Activated T-cell treated with anti-CD3 and anti-CD28 coated beads for 4 hours (primary cell): Measurements from ENCODE around the gene HPS6.

Experiments used
- DNase-seq: peaks from one replicate; pipeline ENCODE4 v3.0.0-alpha.2; 2020

HPS6 gene

DNA sequence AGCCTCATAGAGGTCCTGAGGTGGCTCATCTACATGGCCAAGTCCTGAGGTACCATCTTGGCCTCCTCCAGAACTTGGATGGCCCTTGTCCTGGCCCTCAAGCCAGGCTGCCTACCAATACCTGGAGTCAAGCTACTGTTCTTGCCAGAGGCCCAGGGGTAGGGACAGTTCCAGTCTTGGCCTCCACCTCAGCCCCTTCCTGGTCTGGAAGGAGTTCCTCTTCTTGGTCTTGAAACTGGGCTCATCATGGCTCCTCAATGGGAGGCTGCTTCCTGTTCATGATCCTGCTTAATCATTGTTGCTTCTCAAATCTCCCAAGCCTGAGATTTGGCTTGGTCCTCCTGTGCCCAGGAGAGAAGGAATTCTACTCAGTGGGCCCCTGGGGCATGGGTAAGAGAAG is 3.9 kb downstream of the HPS6 start:
- DNase-seq, result no peak

DNA sequence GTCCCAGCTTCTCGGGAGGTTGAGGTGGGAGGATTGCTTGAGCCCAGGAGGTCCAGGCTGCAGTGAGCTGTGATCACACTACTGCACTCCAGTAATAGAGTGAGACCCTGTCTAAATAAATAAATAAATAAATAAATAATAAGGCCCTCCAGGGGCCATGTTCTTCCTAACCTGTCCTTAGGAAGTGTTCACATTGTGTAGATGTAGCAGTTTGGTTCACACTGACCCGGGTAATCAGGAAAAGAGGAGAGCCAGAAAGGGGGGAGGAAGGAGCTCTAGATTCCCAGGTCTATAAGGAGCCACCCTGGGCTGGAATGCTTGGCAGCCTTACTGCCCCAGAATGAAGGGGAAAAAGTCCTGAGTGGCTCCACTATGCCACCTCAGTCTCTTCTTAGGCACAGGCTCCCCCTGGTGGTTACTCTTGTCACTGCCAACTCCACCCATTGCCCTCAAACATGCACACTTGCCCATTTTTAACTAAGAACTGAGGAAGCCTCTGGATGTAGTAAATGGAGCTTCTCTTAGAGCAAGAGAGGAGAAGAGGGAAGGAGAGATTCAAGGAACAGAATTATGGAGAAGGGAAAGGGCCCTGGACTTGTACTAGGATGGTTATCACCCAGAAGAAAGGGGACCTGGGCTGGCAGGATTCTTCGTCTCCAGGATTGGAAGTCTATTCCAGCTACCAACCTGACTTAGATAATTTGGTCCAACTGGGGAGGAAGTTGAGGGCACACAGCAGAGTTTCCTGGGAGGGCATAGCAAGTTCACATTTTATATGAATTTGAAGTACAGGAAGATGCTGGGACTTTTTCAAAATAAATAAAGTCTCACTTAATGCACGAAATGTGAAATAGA is 7.8 kb downstream of the HPS6 start:
- peak; percentile 83 for DNase-seq

DNA sequence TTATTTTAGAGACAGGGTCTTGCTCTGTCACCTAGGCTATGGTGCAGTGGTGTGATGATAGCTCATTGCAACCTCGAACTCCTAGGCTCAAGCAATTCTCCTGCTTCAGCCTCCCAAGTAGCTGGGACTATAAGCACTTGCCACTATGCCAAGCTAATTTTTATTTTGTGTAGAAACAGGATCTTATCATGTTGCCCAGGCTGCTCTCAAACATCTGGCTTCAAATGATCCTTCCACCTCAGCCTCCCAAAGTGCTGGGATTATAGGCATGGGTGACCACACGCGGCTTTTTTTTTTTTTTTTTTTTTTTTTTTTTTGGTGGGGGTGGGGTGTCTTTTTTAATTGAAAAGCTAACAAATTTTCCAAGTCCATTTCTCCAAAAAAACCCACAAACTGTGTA is 18.4 kb downstream of the HPS6 start:
- DNase-seq, result no peak

DNA sequence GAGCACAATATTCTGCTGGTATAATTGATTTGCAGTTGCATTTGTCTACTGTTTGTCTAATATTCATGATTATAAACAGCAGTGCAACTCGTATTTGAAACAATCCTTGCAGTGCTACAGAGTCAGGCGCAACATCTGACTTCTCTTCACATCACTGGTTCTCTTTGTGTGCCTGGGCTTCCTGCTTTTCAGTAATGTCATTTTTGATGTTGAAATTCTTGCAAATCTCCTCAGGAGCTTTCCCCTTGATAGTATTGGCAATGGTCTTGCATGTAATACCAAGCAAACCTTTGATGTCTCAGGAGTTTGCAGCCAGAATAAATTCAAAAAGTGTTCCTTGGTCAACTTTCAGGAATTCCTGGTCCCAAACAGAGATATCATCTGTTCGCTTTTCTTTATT is 20.2 kb downstream of the HPS6 start:
- no peak for DNase-seq

DNA sequence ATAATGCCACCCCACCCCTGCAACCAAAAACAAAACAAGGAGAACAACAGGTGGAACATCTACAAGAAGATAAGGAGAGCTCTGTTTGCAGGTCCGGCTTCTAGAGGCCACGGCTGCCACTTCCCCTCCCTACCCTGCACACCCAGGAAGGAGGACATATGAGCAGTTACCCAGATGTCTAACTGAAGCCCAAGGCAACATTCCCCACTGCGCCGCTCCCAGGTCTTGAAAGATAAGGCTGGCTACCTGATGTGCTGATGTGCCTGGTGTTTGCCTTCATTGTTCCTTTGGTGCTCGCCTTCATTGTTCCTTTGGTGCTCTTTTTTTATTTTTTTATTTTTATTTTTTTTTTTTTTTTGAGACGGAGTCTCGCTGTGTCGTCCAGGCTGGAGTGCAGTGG is 21.0 kb downstream of the HPS6 start:
- DNase-seq, result no peak

DNA sequence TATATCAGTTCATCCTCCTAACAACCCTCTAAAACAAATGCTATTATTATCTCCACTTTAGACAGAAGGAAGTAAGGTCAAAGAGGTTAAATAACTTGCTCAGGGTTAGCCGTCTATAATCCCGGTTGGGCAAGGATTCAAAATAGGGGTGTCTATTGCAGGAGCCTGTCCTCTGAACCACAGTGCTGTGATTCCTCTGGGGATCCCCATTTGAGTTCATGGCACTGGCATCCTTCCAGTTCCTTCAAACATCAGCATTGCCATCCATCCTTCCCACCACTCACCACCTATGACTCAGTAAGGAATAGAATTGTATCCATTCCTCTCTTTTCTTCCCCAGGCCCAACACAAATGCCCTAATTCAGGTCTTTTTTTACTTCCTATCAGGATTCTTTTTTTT is 25.6 kb downstream of the HPS6 start:
- DNase-seq, result no peak

DNA sequence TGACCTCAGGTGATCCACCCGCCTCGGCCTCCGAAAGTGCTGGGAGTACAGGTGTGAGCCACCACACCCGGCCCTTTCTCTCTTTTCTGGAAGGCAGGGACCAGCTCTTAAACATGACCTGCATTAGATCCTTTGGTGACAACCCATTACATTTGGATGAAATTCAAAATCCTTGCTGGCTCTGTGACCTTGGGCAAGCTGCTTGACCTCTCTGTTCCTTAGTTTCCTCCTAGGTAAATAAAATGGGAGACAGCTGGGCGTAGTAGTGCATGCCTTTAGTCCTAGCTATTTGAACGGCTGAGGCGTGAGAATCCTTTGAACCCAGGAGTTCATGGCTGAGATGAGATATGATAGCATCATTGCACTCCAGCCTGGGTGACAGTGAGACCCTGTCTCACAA is 31.3 kb downstream of the HPS6 start:
- DNase-seq, result no peak

DNA sequence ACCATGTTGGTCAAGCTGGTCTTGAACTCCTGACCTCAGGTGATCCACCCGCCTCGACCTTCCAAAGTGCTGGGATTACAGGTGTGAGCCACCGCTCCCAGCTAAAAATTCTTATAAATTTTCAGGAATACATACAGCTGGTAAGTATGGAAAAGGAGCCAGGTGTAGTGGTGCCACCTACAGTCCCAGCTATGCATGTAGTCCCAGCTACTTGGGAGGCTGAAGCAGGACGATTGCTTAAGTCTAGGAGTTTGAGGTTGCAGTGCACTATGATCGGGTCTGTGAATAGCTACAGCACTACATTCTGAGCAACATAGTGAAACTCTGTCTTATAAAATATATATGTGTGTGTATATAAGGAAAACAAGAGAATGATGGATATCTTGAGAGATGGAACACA is 36.0 kb downstream of the HPS6 start:
- no peak for DNase-seq

DNA sequence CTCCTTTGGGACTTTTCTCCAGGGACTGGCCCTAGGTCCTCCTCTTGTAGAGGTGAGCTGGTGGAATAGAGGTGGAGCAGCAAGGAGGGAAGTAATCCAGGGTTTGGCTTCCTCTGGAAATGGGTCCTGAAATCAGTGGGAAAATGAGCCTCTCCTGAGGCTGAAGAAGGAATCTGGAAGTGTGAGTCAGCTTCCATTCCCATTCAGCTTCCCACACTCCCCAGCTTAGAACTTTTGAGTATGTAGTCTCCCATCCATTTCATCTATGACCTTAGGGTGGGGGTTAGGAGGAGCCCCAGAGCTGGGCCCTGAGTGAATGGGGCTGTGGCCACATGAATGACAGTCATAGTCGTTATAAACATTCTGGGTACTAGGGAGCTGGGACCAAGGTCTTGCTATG is 37.3 kb downstream of the HPS6 start:
- DNase-seq, result no peak

DNA sequence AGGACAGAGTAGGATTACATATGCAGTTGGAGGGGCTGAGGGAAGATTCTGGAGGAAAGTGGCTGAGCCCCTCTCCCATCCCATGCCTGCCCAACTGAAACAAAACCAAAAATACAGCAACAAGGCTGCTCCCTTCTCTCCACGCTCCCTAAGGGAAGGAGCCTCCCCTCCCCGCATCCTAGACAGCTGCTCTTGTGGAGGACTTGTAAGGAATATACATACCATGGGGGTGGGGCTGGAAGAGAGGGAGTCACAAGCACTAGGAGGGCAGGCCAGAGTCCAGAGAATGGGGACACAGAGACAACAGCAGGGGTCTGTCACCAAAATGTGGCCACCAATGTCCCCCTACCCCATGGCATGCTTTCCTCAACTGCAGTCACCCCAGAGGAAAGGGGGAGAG is 41.8 kb downstream of the HPS6 start:
- no peak for DNase-seq

DNA sequence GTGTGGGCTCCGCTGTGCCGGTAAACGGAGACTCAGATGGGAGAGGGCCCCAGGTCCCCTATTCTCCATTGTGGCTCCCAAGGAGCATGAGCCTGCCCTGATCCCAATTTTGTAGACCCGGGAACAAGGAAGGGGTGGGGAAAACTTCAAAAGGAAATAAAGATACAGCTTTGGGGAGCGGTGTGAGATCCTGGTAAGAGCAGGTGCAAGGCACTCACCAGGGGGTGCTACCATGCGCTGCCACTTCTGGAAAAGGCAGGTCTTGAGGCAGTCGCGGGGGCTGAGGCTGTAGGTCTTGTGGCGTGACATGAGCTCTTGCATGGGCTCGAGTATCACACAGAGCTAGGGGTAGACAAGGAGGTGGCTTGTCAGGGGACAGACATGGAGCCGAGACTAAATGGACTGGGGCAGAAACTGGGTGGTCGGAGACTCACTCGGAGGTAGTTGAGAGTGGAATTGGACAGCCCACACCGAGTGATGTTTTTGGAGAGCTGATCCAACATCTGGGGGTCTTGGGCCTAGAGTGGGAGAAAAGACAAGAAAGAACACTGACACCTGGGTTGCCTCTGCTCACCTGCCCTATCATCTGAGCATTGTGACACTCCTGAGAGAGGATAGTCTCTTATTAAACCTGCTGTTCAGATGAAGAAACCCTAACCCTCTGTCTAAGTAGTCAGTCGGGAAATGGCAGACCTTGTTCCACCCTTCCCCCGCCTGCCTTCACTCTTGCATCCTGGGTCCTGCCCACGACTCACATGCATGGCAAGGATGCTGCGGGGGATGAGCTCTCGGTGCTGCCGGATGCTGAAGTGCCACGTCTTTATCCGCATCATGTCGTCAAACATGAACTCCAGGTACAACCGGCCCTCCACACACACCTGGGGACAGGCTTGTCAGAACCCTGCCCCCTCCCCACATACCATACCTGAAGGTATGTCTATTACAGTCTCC is 44.3 kb downstream of the HPS6 start:
- no peak for DNase-seq

DNA sequence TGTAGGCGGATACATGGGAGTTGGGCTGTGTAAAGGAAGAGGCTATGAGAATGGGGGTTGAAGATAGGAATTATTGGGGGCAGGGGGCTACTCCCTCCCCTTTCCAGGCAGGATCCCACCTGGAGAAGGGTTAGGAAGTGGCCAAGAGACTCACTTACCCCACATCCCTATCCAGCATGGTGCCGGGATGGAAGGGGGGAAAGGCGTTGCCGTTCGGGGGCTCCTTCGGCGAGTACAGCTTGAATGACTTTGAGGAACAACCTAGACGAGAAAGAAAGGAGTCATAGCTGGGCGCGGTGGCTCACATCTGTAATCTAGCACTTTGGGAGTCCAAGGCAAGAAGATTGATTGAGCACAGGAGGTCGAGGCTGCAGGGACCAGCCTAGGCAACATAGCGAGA is 46.1 kb downstream of the HPS6 start:
- no peak for DNase-seq

DNA sequence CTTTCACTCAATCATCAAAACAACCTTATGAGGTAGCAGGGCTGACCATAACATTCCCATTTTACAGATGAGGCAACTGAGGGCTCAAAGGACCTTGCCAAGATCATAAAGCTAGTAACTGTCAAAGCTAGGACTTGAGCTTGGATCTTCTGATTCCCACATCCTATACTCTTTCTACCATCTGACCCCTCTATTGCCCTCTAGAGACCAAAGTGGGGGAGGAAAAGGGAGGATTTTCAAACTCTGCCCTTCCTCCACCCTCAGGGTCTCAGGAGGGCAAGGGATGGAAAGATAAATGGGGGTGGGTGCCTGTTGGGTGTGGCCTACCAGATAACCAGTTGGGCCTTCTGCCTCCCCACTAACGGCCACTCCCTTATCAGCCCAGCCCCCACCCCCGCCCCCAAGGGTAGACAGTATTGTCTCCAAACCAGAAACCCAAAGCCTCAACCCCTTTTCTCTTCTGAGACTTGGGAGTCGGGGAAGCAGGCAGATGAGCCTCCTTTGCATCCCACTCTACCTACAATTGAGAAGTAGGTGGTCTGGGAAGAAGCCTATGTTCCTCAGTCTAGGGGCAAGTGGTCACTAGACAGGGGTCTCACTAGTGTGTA is 47.2 kb downstream of the HPS6 start:
- no peak for DNase-seq

DNA sequence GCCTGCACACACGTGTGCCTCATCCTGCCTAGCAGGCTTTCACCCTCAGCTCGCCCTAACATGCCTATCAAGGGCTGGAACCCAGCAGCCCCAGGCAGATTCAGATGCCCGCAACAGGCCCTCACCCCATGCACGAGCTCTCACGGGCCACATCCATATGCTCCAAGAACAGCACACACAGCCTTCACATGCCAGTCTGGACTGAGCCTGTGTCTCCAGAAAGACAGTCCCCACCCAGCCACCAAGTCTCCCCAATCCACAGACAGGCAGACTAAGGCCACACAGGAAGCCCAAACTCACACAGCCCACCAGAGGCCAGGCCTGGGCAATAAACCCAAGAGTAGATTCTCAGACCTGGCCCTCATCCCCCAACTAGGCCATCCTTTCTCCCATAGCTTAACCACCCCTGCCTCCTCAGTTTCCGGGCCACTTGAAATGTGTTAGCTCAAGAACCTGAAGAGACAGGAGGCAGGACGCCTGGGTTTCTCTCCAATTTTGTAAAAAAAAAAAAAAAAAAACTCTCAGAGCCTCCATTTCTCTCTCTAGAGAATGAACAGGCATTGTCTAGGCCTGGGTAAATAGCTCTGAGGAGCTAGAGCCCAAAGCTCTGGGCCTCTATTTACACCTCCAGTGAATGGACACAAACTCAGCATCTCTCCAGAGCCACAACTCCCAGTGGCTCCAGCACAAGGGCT is 48.3 kb downstream of the HPS6 start:
- DNase-seq, result no peak

DNA sequence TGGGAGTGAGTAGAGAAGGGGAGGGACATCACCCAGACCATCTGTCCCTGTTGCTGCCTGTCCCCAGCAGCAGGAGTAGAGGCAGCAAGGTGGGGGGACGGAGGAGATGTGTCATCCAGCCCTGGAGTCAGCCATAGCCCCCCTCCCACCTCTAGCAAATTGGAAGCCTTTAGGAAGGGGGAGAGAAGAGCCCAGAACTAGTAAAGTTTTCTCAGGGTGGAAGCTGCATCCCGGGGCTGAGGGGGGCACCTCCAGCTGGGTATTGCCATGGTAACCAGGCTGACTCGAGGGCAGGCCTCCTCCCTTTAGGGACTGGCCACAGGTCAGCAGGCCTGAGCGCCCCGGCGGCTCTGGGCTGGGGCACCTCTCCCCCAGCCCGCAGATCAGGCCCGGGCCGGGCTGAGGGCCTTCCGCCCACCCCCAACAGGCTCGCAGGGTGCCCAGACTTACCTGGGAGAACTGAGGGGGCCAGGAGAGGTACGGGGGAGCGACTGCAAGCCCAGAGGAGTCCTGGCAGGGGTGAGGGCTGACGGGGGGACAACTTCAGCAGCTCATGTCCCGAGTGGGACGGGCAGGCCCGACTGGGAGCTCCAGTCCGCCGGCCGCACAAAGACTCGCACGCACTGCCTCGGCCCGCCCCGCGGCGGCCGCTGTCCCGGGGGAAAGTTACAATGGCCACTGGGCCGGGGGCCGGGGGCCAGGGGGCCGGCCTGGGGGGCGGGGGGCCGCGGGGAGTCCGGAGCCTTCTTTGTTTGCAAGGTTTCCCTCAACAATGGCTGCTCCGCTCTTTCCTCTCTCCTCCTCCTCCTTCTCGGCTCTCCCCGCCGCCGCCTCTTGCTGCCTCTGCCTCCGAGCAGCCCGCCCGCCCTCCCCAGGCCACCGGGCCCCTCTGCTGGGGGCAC is 49.1 kb downstream of the HPS6 start:
- DNase-seq, result no peak

DNA sequence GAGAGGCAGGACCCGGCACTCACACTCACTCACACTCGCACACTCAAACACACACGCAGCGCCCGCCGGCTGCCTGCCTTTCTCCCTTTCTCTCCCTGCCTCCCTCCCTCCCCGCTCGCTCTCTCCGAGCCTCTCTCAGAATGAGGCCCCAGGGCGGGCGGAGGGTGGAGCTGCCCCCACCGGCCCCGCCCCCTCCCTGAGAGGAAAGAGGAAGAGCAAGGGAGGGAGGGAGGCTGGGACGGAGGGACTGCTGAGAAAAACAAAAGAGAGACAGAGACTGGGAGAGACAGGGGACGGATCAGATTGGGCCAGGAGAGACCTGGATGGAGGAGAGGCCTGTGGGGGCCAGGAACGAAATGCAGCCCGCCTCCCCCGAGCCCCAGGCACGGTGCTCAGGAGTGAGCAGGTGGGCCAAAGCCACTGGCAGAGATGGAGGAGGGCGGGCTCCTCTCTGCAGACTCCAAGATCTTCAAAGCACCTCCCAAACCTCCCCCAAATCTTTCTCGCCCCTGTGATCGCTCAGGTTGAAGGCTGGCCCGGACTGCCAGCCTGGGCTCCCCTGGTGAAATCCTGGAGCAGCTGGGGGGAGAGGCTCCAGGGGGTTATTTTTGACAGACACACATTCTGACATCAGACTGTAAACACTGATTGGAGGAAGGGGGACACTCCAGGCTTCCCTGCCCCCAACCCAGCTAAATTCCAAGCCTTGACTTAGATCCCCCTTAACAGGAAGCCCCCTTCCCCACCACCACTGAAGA is 49.9 kb downstream of the HPS6 start:
- DNase-seq, result peak; percentile 81

DNA sequence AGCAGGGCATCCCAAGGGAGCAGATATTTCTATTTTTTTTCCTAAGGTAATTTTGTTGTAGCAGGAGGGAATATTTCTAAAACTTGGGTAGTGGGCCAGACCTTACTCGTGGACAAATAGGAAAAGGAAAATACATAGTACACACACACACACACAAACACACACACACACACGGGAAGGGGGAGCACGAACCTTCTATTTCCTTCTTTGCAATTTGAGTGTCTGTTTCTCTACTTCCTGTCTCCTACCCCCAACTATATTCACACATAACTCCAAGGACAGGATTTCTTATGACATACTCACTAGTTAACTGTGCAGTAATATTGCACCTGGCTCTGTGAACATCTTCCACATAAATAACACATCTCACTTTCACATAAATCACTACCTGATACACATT is 50.6 kb downstream of the HPS6 start:
- DNase-seq, result no peak

DNA sequence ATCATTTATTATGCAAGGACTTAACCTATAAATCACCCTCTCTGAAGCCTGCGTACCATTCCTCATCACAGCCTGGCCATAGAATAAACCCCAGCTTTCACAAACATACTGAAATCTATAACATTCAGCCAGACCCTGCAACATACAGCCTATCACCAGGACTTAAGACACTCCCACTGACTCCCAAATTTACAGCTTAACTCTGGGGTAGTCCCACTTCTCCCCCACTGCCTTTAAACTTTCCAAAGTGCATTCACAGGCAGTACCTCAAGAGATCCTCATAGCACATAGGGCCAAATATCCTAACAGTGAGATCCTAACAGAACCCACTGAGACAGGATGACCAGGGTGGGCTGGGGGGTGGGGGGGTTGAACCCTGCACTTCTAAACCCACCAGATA is 51.5 kb downstream of the HPS6 start:
- DNase-seq, result no peak
